SK-N-MC (cell line): Measurements from ENCODE around the gene SIPA1L3.

Experiments
- DNase-seq: peaks from one replicate; pipeline ENCODE4 v3.0.0-alpha.2; 2011; ENCODE audit warnings: low read depth, low spot score
- H3K27ac ChIP-seq: fragments of 200-600 bp; sonication (generic); 2 replicates; pipeline ENCODE4 v1.5.1; 2016; ENCODE audit warnings: mixed run types
- H3K36me3 ChIP-seq: fragments of 200-600 bp; sonication (generic); 2 replicates; pipeline ENCODE4 v1.6.1; 2017; ENCODE audit warnings: antibody characterized with exemption, low read length, mixed read lengths; ENCODE audit not compliant: insufficient read depth
- H3K4me3 ChIP-seq: fragments of 200-600 bp; sonication (generic); 2 replicates; pipeline ENCODE4 v1.5.1; 2016
- H3K9ac ChIP-seq: fragments of 200-600 bp; sonication (generic); 2 replicates; pipeline ENCODE4 v1.8.0; 2017; ENCODE audit warnings: mixed run types, mixed read lengths; ENCODE audit not compliant: insufficient read length
- H3K9me3 ChIP-seq: fragments of 200-600 bp; sonication (generic); 2 replicates; pipeline ENCODE4 v1.6.1; 2017; ENCODE audit warnings: low read depth, mild to moderate bottlenecking, antibody characterized with exemption, low read length, moderate library complexity, mixed read lengths
- EZH2 ChIP-seq: fragments of 200-600 bp; sonication (generic); IDR thresholded peaks from one replicate; pipeline ENCODE4 v1.6.1; 2017; ENCODE audit warnings: antibody characterized with exemption
- FOXP2 ChIP-seq: optimal IDR thresholded peaks from 2 replicates; pipeline ENCODE3; 2011; ENCODE audit warnings: mild to moderate bottlenecking, moderate library complexity; ENCODE audit not compliant: insufficient read depth; ENCODE audit errors: extremely low read length, control extremely low read depth
- POLR2AphosphoS5 ChIP-seq: IDR thresholded peaks from 2 replicates; pipeline ENCODE4 v1.6.1; 2012; ENCODE audit warnings: mild to moderate bottlenecking, low read depth, low read length, borderline replicate concordance

SIPA1L3 gene

GRCh38 chr19:38213911-38214625 is 307.1 kb downstream of the SIPA1L3 start:
- no peaks in the 10 kb centered on the region for H3K9me3 ChIP-seq
- no peak overlapping the region for H3K4me3 ChIP-seq
- DNase-seq: no peak
- H3K36me3 ChIP-seq: peaks cover 3% of the 10 kb centered on the region; the same call in 1 of the 2 replicates
- H3K27ac ChIP-seq: no peak overlapping the region
- H3K9ac ChIP-seq: no peak overlapping the region
- TF ChIP-seq POLR2AphosphoS5 (no peak), EZH2 (no peak), FOXP2 (no peak)

GRCh38 chr19:38216785-38217641 is 310.0 kb downstream of the SIPA1L3 start:
- Histone ChIP-seq H3K9ac (no peak overlapping the region), H3K9me3 (no peaks in the 10 kb centered on the region), H3K4me3 (no peak overlapping the region), H3K36me3 (peaks cover 3% of the 10 kb centered on the region; the same call in 1 of the 2 replicates), H3K27ac (no peak overlapping the region)
- TF ChIP-seq EZH2: no peak
- no peak for TF ChIP-seq POLR2AphosphoS5
- no peak for TF ChIP-seq FOXP2
- DNase-seq: no peak

- H3K9ac ChIP-seq: no peak overlapping the region
- H3K36me3 ChIP-seq: peaks cover 3% of the 10 kb centered on the region; the same call in 1 of the 2 replicates
- TF ChIP-seq EZH2 (no peak), FOXP2 (no peak), POLR2AphosphoS5 (no peak)
- no peaks in the 10 kb centered on the region for H3K9me3 ChIP-seq
- DNase-seq: no peak
- no peak overlapping the region for H3K4me3 ChIP-seq
- no peak overlapping the region for H3K27ac ChIP-seq
These were observed 311.2 kb downstream of the SIPA1L3 start for GRCh38 chr19:38218204-38218603.

- peaks cover 3% of the 10 kb centered on the region; the same call in 1 of the 2 replicates for H3K36me3 ChIP-seq
- TF ChIP-seq EZH2: no peak
- TF ChIP-seq POLR2AphosphoS5: no peak
- TF ChIP-seq FOXP2: no peak
- H3K9me3 ChIP-seq: no peaks in the 10 kb centered on the region
- DNase-seq: no peak
- no peak overlapping the region for H3K4me3 ChIP-seq
- no peak overlapping the region for H3K27ac ChIP-seq
- no peak overlapping the region for H3K9ac ChIP-seq
These were observed 312.2 kb downstream of the SIPA1L3 start for GRCh38 chr19:38219221-38219620.

GRCh38 chr19:38221421-38221820 is 314.4 kb downstream of the SIPA1L3 start:
- no peak overlapping the region for H3K9ac ChIP-seq
- DNase-seq: no peak
- H3K4me3 ChIP-seq: no peak overlapping the region
- TF ChIP-seq POLR2AphosphoS5: no peak
- no peak for TF ChIP-seq FOXP2
- no peak for TF ChIP-seq EZH2
- no peak overlapping the region for H3K27ac ChIP-seq
- no peaks in the 10 kb centered on the region for H3K9me3 ChIP-seq
- peaks cover 3% of the 10 kb centered on the region; the same call in 1 of the 2 replicates for H3K36me3 ChIP-seq

GRCh38 chr19:38221919-38222830 is 315.2 kb downstream of the SIPA1L3 start:
- H3K4me3 ChIP-seq: no peak overlapping the region
- no peak for TF ChIP-seq FOXP2
- TF ChIP-seq EZH2: no peak
- no peak for TF ChIP-seq POLR2AphosphoS5
- no peak for DNase-seq

GRCh38 chr19:38223119-38223523 is 316.1 kb downstream of the SIPA1L3 start:
- TF ChIP-seq FOXP2 (no peak), POLR2AphosphoS5 (no peak), EZH2 (no peak)
- no peak for DNase-seq
- Histone ChIP-seq H3K4me3 (peak overlapping the region; percentile 84), H3K27ac (no peak overlapping the region), H3K9me3 (no peaks in the 10 kb centered on the region), H3K9ac (peak overlapping the region; percentile 20), H3K36me3 (peaks cover 3% of the 10 kb centered on the region; the same call in 1 of the 2 replicates)

More at GRCh38 chr19:38221919-38222830, 315.2 kb downstream of the SIPA1L3 start:
- no peak overlapping the region for H3K27ac ChIP-seq
- no peak overlapping the region for H3K9ac ChIP-seq
- no peaks in the 10 kb centered on the region for H3K9me3 ChIP-seq
- peaks cover 3% of the 10 kb centered on the region; the same call in 1 of the 2 replicates for H3K36me3 ChIP-seq

- Histone ChIP-seq H3K9ac (peak overlapping the region; percentile 45), H3K36me3 (no peaks in the 10 kb centered on the region; the same call in 1 of the 2 replicates), H3K9me3 (no peaks in the 10 kb centered on the region), H3K4me3 (peak overlapping the region; percentile 84), H3K27ac (no peak overlapping the region)
- TF ChIP-seq POLR2AphosphoS5: no peak
- no peak for TF ChIP-seq EZH2
- no peak for TF ChIP-seq FOXP2
- no peak for DNase-seq
These were observed 316.6 kb downstream of the SIPA1L3 start for GRCh38 chr19:38223617-38224013.
